Calu3 (cell line): ENCODE measurements around the gene INCA1. TPM values are rescaled to one million over a fixed set of nuclear protein-coding genes. Genes with fewer than 3 reads are reported as not detected.

Experiments
- BruUV-seq: library from RNA; stranded (reverse); fragments of 400-500 nt; replicated peaks from 2 replicates; lab custom pipeline; 2021; lab: Mats Ljungman, UMichigan
- CTCF ChIA-PET: fragments of 300-600 bp; sonication (Branson Sonifier 250); formaldehyde crosslinking; loops from one replicate; lab custom pipeline; 2022; ENCODE audit warnings: antibody characterized with exemption; lab: Charles Lee
- DNase-seq: peaks from one replicate; pipeline ENCODE4 v3.0.0; 2022
- H3K27ac Mint-ChIP-seq: one replicate; pipeline ENCODE4 v1.8.0; 2022; ENCODE audit warnings: mixed read lengths; ENCODE audit not compliant: unreplicated experiment
- H3K27me3 Mint-ChIP-seq: one replicate; pipeline ENCODE4 v1.8.0; 2022; ENCODE audit warnings: mixed read lengths; ENCODE audit not compliant: unreplicated experiment
- H3K36me3 Mint-ChIP-seq: one replicate; pipeline ENCODE4 v1.8.0; 2022; ENCODE audit warnings: mild to moderate bottlenecking, moderate library complexity, mixed read lengths; ENCODE audit not compliant: insufficient read depth, unreplicated experiment
- H3K4me1 Mint-ChIP-seq: one replicate; pipeline ENCODE4 v1.8.0; 2022; ENCODE audit warnings: mild to moderate bottlenecking, low read depth, mixed read lengths; ENCODE audit not compliant: unreplicated experiment
- H3K4me3 Mint-ChIP-seq: one replicate; pipeline ENCODE4 v1.8.0; 2022; ENCODE audit warnings: mild to moderate bottlenecking, low read depth, moderate library complexity, mixed read lengths; ENCODE audit not compliant: unreplicated experiment
- H3K9me3 Mint-ChIP-seq: one replicate; pipeline ENCODE4 v1.8.0; 2022; ENCODE audit warnings: low read depth, mixed read lengths; ENCODE audit not compliant: unreplicated experiment
- intact Hi-C: fragments of 100-400 bp; cut with micrococcal nuclease; formaldehyde crosslinking; loops from one replicate; pipeline ENCODE4 v1.10.0; 2022; ENCODE audit not compliant: unreplicated experiment
- total RNA-seq: library from RNA; stranded (reverse); gene quantifications from 2 replicates; pipeline ENCODE4 v1.2.3, GENCODE V29; 2022
- TF ChIP-seq, protein P1 (sequence below): fragments of 200-600 bp; IDR thresholded peaks from one replicate; pipeline ENCODE4 v1.8.0; 2022; ENCODE audit warnings: antibody characterized with exemption; ENCODE audit not compliant: unreplicated experiment

INCA1 gene
- total RNA-seq, 1 experiment from 2014 or later, result 0.54 TPM

DNA sequence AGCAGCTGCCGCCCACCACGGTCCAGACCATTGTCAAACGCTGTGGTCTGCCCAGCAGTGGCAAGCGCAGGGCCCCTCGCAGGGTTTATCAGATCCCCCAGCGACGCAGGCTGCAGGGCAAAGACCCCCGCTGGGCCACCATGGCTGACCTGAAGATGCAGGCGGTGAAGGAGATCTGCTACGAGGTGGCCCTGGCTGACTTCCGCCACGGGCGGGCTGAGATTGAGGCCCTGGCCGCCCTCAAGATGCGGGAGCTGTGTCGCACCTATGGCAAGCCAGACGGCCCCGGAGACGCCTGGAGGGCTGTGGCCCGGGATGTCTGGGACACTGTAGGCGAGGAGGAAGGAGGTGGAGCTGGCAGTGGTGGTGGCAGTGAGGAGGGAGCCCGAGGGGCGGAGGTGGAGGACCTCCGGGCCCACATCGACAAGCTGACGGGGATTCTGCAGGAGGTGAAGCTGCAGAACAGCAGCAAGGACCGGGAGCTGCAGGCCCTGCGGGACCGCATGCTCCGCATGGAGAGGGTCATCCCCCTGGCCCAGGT, 24.9 kb upstream of the INCA1 start:
- intact Hi-C loops, result no loop called here
- no peak overlapping the region for H3K27ac Mint-ChIP-seq
- H3K4me3 Mint-ChIP-seq, result no peak overlapping the region
- CTCF ChIA-PET, result no interaction called here
- TF ChIP-seq, protein P1, sequence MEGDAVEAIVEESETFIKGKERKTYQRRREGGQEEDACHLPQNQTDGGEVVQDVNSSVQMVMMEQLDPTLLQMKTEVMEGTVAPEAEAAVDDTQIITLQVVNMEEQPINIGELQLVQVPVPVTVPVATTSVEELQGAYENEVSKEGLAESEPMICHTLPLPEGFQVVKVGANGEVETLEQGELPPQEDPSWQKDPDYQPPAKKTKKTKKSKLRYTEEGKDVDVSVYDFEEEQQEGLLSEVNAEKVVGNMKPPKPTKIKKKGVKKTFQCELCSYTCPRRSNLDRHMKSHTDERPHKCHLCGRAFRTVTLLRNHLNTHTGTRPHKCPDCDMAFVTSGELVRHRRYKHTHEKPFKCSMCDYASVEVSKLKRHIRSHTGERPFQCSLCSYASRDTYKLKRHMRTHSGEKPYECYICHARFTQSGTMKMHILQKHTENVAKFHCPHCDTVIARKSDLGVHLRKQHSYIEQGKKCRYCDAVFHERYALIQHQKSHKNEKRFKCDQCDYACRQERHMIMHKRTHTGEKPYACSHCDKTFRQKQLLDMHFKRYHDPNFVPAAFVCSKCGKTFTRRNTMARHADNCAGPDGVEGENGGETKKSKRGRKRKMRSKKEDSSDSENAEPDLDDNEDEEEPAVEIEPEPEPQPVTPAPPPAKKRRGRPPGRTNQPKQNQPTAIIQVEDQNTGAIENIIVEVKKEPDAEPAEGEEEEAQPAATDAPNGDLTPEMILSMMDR, result no peak
- DNase-seq, result no peak
- BruUV-seq, result no TSS peak
- peaks cover 12% of the 10 kb centered on the region for H3K4me1 Mint-ChIP-seq
- H3K27me3 Mint-ChIP-seq, result no peaks in the 10 kb centered on the region
- H3K36me3 Mint-ChIP-seq, result peaks cover 27% of the 10 kb centered on the region
- no peaks in the 10 kb centered on the region for H3K9me3 Mint-ChIP-seq

DNA sequence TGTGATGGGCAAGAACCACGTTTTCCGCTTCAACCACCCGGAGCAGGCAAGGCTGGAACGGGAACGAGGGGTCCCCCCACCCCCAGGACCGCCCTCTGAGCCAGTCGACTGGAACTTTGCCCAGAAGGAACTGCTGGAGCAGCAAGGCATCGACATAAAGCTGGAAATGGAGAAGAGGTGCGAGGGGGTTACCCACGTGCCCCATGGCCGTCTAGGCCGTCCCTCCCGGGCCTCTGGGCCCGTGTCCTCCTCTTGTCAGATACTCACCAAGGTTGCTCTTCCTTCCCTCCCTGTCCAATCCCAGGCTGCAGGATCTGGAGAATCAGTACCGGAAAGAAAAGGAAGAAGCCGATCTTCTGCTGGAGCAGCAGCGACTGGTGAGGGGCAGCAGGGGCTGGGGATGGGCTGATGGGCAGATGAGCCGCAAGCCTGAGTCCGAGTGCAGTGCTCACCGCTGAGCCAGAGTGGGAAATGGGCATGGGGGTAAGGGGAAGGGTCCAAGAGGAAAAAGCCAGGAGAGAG, 23.2 kb upstream of the INCA1 start:
- no peaks in the 10 kb centered on the region for H3K27me3 Mint-ChIP-seq
- no peak for DNase-seq
- H3K9me3 Mint-ChIP-seq, result no peaks in the 10 kb centered on the region
- intact Hi-C loops, result no loop called here
- H3K4me1 Mint-ChIP-seq, result peaks cover 12% of the 10 kb centered on the region
- TF ChIP-seq, protein P1, result no peak
- CTCF ChIA-PET, result no interaction called here
- no TSS peak for BruUV-seq
- H3K36me3 Mint-ChIP-seq, result peaks cover 27% of the 10 kb centered on the region
- H3K4me3 Mint-ChIP-seq, result no peak overlapping the region
- no peak overlapping the region for H3K27ac Mint-ChIP-seq

DNA sequence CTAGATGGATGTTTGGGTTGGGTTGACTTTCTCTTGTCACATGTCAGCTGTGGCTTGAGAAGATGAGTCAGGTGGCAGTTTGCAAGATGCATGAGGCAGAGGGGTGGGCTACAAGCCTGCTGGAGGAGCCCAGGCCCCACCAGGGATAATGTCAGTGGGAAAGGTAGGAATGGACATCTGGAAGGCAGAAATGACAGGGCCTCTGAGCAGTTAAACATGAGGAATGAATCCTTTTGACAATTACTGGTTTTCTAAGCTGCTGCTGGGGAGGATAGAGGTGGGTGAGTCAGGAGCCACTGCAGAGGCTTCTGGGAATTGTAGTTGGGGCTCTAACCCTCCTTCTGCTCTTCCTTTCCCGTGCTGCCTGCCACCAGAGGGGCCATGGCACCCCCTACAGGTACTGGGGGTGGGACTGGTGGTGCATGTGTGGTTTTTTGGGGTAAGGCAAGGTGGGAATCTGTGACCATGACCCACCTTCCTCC, 22.2 kb upstream of the INCA1 start:
- H3K4me1 Mint-ChIP-seq, result peaks cover 8% of the 10 kb centered on the region
- H3K9me3 Mint-ChIP-seq, result no peaks in the 10 kb centered on the region
- intact Hi-C loops, result no loop called here
- TF ChIP-seq, protein P1, result no peak
- DNase-seq, result no peak
- no peak overlapping the region for H3K27ac Mint-ChIP-seq
- no TSS peak for BruUV-seq
- H3K4me3 Mint-ChIP-seq, result no peak overlapping the region
- peaks cover 32% of the 10 kb centered on the region for H3K36me3 Mint-ChIP-seq
- no peaks in the 10 kb centered on the region for H3K27me3 Mint-ChIP-seq
- CTCF ChIA-PET, result no interaction called here

DNA sequence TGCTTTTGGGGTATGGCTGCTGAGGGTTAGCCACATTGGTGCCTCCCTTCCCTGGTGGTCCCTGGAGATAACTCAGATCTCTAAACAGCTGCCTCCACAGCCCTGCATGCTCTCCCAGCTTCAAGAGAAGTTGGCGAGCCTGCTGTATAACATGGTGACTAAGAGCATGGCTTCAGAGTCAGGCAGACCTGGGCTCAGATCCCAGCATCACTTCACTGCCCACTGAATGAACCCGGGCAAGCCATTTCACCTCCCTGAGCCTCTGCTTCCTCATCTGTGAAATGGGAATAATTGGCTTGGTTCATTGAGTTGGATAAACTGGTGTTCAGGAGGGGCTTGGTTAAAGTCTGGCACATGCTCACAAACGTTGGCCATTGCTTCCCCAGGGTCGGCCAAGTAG, 17.0 kb upstream of the INCA1 start:
- intact Hi-C loops, result no loop called here
- Mint-ChIP-seq H3K9me3 (no peaks in the 10 kb centered on the region), H3K36me3 (peaks cover 17% of the 10 kb centered on the region), H3K27me3 (no peaks in the 10 kb centered on the region), H3K4me3 (no peak overlapping the region), H3K27ac (no peak overlapping the region), H3K4me1 (no peaks in the 10 kb centered on the region)
- TF ChIP-seq, protein P1, result no peak
- CTCF ChIA-PET, result no interaction called here
- no TSS peak for BruUV-seq
- DNase-seq, result no peak
